Stomach (tissue), 4 donors: Measurements from ENCODE around the gene UNC5B.

ENCODE experiments used
- EP300 ChIP-seq: sonication (generic); formaldehyde crosslinking; IDR thresholded peaks from one replicate; pipeline ENCODE4 v1.6.1; 2017; ENCODE audit warnings: antibody characterized with exemption
- POLR2A ChIP-seq, 4 donors: fragments of 450-650 bp; IDR thresholded peaks; one replicate each; pipeline ENCODE4 v1.6.1; 2016; ENCODE audit warnings: antibody characterized with exemption in 4 of 4, control low read depth in 2 of 4, mild to moderate bottlenecking in 1 of 4, moderate library complexity in 1 of 4
- POLR2AphosphoS5 ChIP-seq, 3 donors: sonication (generic); formaldehyde crosslinking; IDR thresholded peaks; one replicate each; pipeline ENCODE4 v1.6.1; 2016; ENCODE audit warnings: antibody characterized with exemption in 3 of 3
- TF ChIP-seq, protein P1 (sequence below), 7 experiments: fragments of 450-650 bp in 4 of 7; fragments of 200-600 bp in 3 of 7; sonication (generic) in 3 of 7; IDR thresholded peaks; one replicate each; pipeline ENCODE4 v1.5.1; 2016 to 2019; ENCODE audit warnings: antibody characterized with exemption in 7 of 7, control low read depth in 2 of 7, mild to moderate bottlenecking in 1 of 7

DNA sequence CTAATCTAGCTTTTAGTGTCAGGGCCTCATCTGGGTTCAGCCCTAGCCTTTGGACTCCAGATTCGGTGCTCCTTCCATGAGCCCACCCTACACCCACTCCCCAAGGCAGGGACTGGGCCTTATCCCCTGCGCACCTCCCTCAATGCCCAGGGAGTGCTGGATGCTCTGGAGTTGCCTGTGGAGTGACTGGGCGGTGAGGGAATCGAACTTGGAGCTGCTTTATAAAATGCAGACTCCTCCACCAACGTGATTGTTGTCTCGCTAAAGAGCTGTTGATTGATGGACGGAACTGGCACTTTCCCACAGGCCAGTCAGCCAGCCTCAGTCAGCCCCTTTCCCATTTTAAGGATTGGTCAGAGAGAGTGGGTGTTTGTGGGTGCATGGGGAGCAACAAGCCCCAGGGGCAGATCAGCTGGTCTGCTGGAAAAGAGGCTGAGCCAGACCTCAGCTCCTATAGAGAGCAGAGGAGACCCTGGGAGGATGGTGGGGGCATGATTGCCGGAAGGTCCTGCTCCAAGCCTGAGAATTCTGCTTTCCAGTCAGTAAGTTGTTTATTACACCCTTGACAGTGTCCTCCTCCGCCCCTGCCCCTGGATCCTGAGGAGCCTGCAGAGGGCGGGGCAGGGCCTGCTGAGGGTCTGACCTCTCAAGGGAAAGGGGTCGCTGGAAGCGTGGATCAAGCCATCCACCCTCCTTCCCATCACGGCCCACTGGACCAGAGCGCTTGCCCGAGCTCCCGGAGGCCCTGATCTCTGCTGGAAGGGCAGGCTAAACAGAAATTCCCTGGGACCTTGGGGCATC, 16.7 kb downstream of the UNC5B start:
- TF ChIP-seq POLR2AphosphoS5 (IDR thresholded peaks at IDR 0.05) (no peak), POLR2A (IDR thresholded peaks at IDR 0.05) (no peak), EP300 (no peak)
- TF ChIP-seq, protein P1, sequence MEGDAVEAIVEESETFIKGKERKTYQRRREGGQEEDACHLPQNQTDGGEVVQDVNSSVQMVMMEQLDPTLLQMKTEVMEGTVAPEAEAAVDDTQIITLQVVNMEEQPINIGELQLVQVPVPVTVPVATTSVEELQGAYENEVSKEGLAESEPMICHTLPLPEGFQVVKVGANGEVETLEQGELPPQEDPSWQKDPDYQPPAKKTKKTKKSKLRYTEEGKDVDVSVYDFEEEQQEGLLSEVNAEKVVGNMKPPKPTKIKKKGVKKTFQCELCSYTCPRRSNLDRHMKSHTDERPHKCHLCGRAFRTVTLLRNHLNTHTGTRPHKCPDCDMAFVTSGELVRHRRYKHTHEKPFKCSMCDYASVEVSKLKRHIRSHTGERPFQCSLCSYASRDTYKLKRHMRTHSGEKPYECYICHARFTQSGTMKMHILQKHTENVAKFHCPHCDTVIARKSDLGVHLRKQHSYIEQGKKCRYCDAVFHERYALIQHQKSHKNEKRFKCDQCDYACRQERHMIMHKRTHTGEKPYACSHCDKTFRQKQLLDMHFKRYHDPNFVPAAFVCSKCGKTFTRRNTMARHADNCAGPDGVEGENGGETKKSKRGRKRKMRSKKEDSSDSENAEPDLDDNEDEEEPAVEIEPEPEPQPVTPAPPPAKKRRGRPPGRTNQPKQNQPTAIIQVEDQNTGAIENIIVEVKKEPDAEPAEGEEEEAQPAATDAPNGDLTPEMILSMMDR (IDR thresholded peaks at IDR 0.05): no peak
